Measurements from ENCODE around the gene NUP210.

The NUP210 gene

GRCh38 chr3:13266651-13267362, 153.3 kb downstream of the NUP210 start:
- H3K36me3 ChIP-seq (ENCODE audit: insufficient read depth, insufficient read length, low read length), result no peaks in the 10 kb centered on the region

More at GRCh38 chr3:13266651-13267362, 153.3 kb downstream of the NUP210 start:
- Histone ChIP-seq H3K4me1 (ENCODE audit: insufficient read depth, insufficient read length) (peaks cover 9% of the 10 kb centered on the region), H3K9ac (ENCODE audit: insufficient read length, low read depth) (no peak overlapping the region), H3K27me3 (ENCODE audit: insufficient read depth, insufficient read length) (no peaks in the 10 kb centered on the region), H3K9me3 (ENCODE audit: insufficient read depth, low read length) (peaks cover 13% of the 10 kb centered on the region), H3K4me3 (ENCODE audit: insufficient read length, low read depth) (no peak overlapping the region)
- TF ChIP-seq YY1 (IDR thresholded peaks at IDR 0.05; ENCODE audit: insufficient read depth, insufficient read length) (no peak), ZNF274 (IDR thresholded peaks at IDR 0.05; ENCODE audit: low read depth, low read length) (no peak), SUZ12 (IDR thresholded peaks at IDR 0.05; ENCODE audit: extremely low read depth, insufficient read depth, insufficient read length) (no peak)
- no peak for DNase-seq (ENCODE audit: low read depth, low spot score)
